ENCODE measurements around the gene ZNF554. TPM values are rescaled to one million over a fixed set of nuclear protein-coding genes. Genes with fewer than 3 reads are reported as not detected.
A peak's percentile ranks its signal among the peaks of the same experiment; 100 is the strongest.
"Not testable (repeated sequence)": the region's sequence is repeated elsewhere in the genome, so short reads cannot be mapped to it uniquely, and the experiment has no call there.

The ZNF554 gene
- total and polyA plus RNA-seq, 4 donors: 0.94 to 3.3 (median 2.1) TPM

GRCh38 chr19:2872175-2872574, 52.5 kb downstream of the ZNF554 start:
- not testable (repeated sequence) for H3K4me1 ChIP-seq (ENCODE audit: control insufficient read depth in 4 of 4, insufficient read depth in 4 of 4, low read length in 3 of 4); H3K36me3 ChIP-seq (ENCODE audit: control insufficient read depth in 4 of 4, insufficient read depth in 3 of 4, low read depth in 1 of 4, low read length in 3 of 4); H3K9ac ChIP-seq (ENCODE audit: low read depth in 1 of 2, low read length in 2 of 2); DNase-seq (ENCODE audit: low spot score); H3K4me3 ChIP-seq (ENCODE audit: low read depth in 1 of 3, low read length in 3 of 3); H3K27ac ChIP-seq (ENCODE audit: low read depth in 1 of 2, low read length in 2 of 2); H3K27me3 ChIP-seq (ENCODE audit: control insufficient read depth in 4 of 4, insufficient read depth in 4 of 4, low read length in 3 of 4)
- TF ChIP-seq CTCF (IDR thresholded peaks at IDR 0.05; ENCODE audit: low read depth, low read length, missing input control) (peak; percentile 5), RAD21 (IDR thresholded peaks at IDR 0.05) (peak; percentile 18 to 59)
- 18% methylated on average over 11 of the region's 11 CpGs for WGBS
- peaks cover under 1 to 10% (median 2%) of the 10 kb centered on the region in 4 donors for H3K9me3 ChIP-seq (ENCODE audit: control insufficient read depth in 4 of 4, low read length in 3 of 4)

- no peak for DNase-seq (ENCODE audit: low spot score)
- H3K9ac ChIP-seq (ENCODE audit: low read depth in 1 of 2, low read length in 2 of 2): no peak overlapping the region
- H3K4me1 ChIP-seq (ENCODE audit: control insufficient read depth in 4 of 4, insufficient read depth in 4 of 4, low read length in 3 of 4): no peaks in the 10 kb centered on the region
- peaks cover 8 to 27% (median 13%) of the 10 kb centered on the region in 4 donors for H3K9me3 ChIP-seq (ENCODE audit: control insufficient read depth in 4 of 4, low read length in 3 of 4)
- 87% methylated on average over 32 of the region's 32 CpGs for WGBS
- no peak overlapping the region for H3K27ac ChIP-seq (ENCODE audit: low read depth in 1 of 2, low read length in 2 of 2)
- peak overlapping the region in 2 of 3 donors; percentile 8 to 20 for H3K4me3 ChIP-seq (ENCODE audit: low read depth in 1 of 3, low read length in 3 of 3)
- no peaks in the 10 kb centered on the region for H3K36me3 ChIP-seq (ENCODE audit: control insufficient read depth in 4 of 4, insufficient read depth in 3 of 4, low read depth in 1 of 4, low read length in 3 of 4)
- H3K27me3 ChIP-seq (ENCODE audit: control insufficient read depth in 4 of 4, insufficient read depth in 4 of 4, low read length in 3 of 4): no peaks in the 10 kb centered on the region
- TF ChIP-seq NR2F2 (IDR thresholded peaks at IDR 0.05) (no peak), SP1 (IDR thresholded peaks at IDR 0.05) (no peak), CTCF (IDR thresholded peaks at IDR 0.05; ENCODE audit: low read depth, low read length, missing input control) (no peak), GABPA (IDR thresholded peaks at IDR 0.05 in 1 of 2, conservative IDR thresholded peaks at IDR 0.05 in 1 of 2) (no peak), ZBTB33 (IDR thresholded peaks at IDR 0.05) (no peak), YY1 (IDR thresholded peaks at IDR 0.05) (no peak)
These were observed 58.0 kb downstream of the ZNF554 start for GRCh38 chr19:2877398-2878331.
